Daoy (cell line): ENCODE results near the gene LNPEP. TPM values are rescaled to one million over a fixed set of nuclear protein-coding genes. Genes with fewer than 3 reads are reported as not detected.
"Not testable (repeated sequence)": the region's sequence is repeated elsewhere in the genome, so short reads cannot be mapped to it uniquely, and the experiment has no call there.

Experiments
- DNase-seq: peaks from one replicate; pipeline ENCODE4 v3.0.0-alpha.2; 2015; ENCODE audit warnings: low read depth
- total RNA-seq: library from RNA; depleted of rRNA; stranded (reverse); fragments of >200 nt; shearing (Covaris generic); gene quantifications from 2 replicates; pipeline ENCODE4 v1.2.3, GENCODE V29; 2014

Gene LNPEP
- total RNA-seq, 1 experiment from 2014 or later: 20.1 TPM

GRCh38 chr5:97049175-97049574 lies 113.3 kb downstream of the LNPEP start:
- no peak for DNase-seq

GRCh38 chr5:97056263-97056662 lies 120.4 kb downstream of the LNPEP start:
- no peak for DNase-seq

GRCh38 chr5:97062046-97062445 lies 126.2 kb downstream of the LNPEP start:
- DNase-seq: no peak

- DNase-seq: no peak
Observed at GRCh38 chr5:97063251-97063650, 127.4 kb downstream of the LNPEP start.

GRCh38 chr5:97065475-97065874 lies 129.6 kb downstream of the LNPEP start:
- DNase-seq: no peak

GRCh38 chr5:97067296-97067850 lies 131.5 kb downstream of the LNPEP start:
- DNase-seq: no peak

- DNase-seq: no peak
Observed at GRCh38 chr5:97070234-97070633, 134.4 kb downstream of the LNPEP start.

GRCh38 chr5:97071101-97071500 lies 135.2 kb downstream of the LNPEP start:
- peak; percentile 72 for DNase-seq

GRCh38 chr5:97071993-97072392 lies 136.1 kb downstream of the LNPEP start:
- DNase-seq: no peak

- DNase-seq: no peak
Observed at GRCh38 chr5:97072696-97073095, 136.8 kb downstream of the LNPEP start.

GRCh38 chr5:97073420-97073819 lies 137.5 kb downstream of the LNPEP start:
- no peak for DNase-seq

- DNase-seq: no peak
Observed at GRCh38 chr5:97074859-97075489, 139.1 kb downstream of the LNPEP start.

- no peak for DNase-seq
Observed at GRCh38 chr5:97075649-97076048, 139.8 kb downstream of the LNPEP start.

GRCh38 chr5:97076098-97076497 lies 140.2 kb downstream of the LNPEP start:
- no peak for DNase-seq

GRCh38 chr5:97077246-97077645 lies 141.4 kb downstream of the LNPEP start:
- DNase-seq: no peak

- peak; percentile 39 for DNase-seq
Observed at GRCh38 chr5:97078958-97079743, 143.3 kb downstream of the LNPEP start.

GRCh38 chr5:97084782-97085458 lies 149.0 kb downstream of the LNPEP start:
- DNase-seq: not testable (repeated sequence)

- no peak for DNase-seq
Observed at GRCh38 chr5:97085459-97086181, 149.7 kb downstream of the LNPEP start.
